ENCODE data around the gene RFX8.
"Not testable (repeated sequence)": the region's sequence is repeated elsewhere in the genome, so short reads cannot be mapped to it uniquely, and the experiment has no call there.

The RFX8 gene

DNA sequence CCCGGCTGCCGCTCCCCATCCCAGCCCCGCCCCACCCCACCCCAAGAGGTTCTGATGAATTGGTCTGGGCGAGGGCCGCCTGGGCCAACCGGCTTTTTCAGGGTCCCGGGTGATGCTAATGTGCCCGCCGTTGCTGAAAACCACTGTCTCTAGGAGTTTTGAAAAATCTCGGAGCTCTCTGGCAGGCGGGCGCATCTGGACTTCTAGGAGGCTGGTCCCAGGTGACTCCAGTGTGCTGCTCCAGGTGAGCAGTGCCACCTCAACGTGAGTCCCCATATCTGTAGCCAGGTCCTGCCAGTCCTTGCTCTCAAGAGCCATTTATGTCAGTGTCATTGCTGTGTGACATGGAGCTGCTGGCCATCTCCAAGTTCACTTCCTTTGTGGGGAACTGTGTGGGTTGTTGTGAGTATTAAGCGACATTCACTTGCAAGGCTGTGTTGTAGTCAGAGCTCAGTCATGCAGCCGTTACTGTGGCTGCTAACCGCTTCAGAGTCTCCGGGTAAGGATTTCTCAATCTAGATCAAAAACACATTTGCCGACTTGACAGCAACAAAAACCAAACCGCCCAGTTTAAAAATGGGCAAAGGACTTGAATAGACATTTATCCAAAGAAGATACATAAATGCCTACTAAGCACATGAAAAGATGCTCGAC, at the start of gene RFX8:
RFX8 (minus strand) TSS at position 382 of the 654 bp plus-strand sequence. CDS start 8,264 bp downstream, outside the sequence.
- peak in 2 of 51 donors; percentile 30 to 34 for DNase-seq

DNA sequence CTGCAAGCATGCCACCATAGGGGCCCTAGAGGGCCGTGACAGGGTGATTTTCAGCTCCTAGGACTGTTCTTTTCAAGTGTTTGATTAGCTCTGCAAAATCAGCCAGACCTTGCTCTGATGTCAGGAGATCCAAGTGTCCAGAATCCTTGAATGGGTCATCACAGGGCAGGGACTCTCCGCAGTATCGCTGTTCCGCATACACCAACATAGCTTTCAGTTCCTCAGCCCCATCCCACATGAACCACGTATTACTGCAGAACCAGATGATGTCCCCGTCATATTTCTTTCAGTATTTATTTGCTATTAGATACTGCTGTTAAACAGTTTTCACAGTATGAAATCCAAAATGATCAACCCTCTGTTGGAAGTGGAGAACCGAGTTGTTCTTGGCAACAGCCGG, 46.6 kb upstream of the RFX8 start:
- DNase-seq: no peak

DNA sequence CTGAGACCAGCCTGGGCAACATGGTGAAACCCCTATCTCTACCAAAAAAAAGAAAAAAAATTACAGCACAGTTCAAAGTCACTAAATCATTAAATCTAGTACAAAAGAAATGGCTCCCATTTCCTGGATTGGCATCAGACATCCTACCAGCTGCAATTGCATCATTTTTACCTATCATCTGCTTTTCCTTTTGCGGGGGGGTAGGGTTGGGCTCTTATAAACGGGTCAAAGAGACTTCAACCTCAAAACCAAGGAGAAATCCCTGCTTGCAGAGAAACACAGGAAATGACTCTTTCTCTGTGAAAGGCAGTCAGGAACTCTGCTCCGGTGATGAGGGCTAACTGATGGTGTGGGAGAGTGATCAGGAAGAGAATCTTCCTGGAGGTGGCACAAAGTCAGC, 45.3 kb upstream of the RFX8 start:
- DNase-seq: no peak

DNA sequence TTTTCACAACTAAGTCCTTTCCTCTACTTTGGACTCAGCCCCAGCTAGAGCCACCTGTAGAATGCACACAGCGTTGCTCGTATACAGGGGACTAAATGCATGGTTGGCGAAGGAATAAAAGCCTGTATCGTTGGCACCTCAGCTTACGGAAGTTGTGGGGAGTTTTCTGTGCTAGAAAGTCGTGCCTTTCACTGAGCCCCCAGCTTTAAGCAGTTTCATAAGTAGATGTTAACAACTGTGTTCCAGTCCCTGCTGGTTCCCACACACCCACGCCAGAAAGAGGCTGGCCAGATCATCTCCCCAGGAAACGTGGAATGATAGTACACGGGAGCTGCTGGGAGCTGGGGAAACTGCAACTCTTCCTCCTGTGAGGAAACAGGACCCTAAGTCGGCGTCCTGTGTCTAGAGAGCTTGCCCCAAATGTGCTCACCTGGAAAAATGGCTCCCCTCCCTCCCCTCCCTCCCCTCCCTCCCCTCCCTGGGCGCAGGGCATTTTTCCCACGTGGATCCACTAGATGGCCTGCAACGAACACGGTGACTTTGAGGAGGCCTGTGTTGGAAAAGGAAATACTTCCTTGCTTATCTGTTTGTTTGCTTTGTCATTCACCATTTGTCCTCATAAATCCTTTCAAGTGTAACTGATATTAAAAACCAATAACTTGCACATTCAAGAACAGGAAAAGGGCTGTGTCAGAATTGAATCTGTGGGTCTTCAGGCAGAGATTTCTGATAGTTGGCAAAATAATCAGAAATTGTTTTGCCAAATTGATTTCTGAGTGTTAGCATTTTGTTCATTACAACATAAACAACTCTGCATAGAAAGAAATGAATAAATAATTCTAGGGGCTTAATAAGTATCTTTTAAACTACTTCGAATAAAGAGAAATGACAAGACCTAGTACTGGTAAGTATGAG, 43.9 kb upstream of the RFX8 start:
- peak in 41 of 51 donors; percentile 3 to 72 (median 26) for DNase-seq

DNA sequence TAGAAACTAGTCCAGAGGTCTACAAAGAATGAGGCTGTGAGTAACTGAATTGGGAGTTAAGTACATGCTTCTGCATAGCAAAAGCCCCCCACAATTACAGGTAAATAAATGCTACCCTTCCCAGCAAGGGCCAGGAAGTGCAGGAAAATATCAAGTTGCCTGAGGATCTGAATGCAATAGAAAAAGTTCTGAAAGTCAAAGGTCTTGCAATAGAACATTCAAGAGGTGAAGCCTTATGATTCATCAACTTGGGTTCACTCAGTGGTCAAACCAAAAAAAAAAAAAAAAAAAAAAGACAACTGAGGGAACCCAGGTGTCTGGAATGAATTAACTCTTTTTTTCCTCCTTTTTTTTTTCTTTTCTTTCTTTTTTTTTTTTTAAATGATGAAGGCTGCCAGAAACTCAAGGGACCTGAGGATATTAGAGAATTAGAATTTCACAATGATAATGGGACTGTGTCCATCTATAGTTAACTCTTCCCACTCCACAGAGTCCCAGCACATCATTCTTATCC, 42.9 kb upstream of the RFX8 start:
- DNase-seq: no peak

DNA sequence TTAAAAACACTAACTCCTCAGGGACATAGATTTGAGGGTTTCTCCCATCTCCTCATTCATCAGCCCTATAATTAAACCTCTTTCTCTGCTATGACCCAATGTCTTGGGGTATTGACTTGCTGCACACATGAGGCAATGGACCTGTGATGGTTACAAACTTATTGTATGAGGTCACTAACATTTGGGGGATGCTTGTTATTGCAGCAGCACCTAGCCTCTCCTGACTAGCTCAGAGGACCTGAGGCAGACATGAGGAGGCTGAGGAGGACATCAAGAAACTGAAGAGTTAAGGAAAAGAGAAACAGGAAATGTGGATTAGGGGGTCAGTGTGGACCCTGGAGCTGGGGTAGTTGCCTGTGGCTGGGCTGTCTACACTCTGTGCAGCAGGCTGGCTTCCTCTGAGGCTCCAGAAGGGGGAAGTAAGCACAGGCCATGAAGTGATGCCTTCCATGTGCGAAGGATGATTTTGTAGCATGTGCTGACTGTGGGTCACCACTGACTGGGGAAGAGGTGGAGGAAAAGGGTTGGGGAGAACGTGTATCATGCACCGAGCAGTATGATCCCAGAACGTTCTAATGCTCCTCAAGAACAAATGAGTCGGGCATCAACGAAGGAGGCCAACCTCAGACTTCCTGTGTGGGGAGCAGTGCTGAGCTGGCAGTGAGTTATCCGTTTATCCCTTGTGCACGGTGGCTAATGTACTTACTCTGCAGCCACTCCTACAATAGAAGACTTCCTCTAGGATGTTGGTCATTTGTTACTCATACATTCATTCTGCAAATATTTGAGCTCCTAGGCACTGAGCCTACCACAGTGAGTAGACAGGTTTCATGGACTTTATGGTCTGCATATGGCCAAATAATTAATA, 42.1 kb upstream of the RFX8 start:
- peak in 1 of 51 donors; percentile 27 for DNase-seq

DNA sequence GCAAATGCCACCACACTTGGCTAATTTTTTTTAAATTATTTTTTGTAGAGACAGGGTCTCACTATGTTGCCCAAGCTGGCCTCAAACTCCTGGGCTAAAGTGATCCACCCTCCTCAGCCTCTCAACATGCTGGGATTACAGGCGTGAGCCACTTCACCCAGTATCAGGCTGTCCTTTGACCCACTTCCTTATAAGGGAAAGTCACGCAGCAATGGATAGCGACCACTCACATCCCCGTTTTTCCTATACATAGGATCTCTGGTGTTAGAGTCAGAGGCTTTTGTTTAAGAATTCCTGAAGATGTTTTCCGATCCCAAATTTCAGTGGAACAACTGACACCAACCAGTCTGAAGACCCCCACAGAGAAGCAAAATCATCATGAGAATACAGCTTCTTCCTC, 41.4 kb upstream of the RFX8 start:
- no peak for DNase-seq

DNA sequence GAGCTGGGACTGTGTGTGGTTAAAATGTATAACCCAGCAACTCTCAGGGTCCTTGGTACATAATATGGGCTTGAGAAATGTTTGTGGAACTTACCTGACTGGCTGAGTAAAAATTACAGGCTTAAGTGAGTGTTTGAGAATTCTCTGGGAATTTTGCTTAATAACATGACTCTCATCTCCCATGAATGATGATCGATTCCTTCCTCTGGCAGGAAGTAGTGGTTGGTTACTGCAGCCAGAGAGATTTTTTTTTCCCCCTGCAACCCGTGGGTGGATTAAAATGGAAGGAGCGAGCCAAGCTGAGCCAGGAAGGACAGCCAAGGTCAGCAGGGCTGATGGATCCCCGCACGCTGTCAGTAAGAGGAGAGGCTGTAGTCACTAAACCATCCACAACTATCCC, 40.6 kb upstream of the RFX8 start:
- DNase-seq: no peak

DNA sequence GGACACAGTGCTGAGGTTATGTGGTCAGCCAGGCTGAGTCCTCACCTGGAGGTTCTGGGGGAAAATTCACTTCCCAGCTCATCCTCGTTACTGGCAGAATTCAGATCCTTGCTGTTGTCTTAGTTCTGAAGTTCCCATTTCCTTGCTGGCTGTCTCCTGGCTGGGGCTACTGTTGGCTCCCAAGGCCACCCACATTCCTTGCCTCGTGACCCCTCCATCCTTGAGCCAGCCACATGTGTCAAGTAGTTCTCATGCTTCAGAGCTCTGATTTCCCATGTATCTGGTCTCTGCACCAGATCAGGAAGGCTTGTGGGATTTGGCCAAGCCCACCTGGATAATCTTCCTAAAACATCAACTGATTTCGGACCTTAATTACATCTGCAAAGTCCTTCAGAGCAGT, 38.1 kb upstream of the RFX8 start:
- DNase-seq: no peak

DNA sequence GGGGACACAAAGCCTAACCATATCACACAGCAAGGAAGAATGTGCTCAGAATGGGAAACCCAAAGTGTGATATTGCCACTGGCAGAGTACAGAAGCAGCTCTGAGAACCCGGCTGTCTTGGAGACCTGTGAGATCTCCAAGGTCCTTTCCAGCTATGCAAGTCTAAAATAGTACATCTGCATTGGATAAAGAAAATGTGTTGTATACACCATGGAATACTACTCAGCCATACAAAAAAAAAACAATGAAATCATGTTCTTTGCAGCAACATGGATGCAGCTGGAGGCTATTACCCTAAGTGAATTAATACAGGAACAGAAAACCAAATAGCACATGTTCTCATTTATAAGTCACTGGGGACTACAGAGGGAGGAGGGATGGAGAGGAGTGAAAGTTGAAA, 36.5 kb upstream of the RFX8 start:
- DNase-seq: no peak

DNA sequence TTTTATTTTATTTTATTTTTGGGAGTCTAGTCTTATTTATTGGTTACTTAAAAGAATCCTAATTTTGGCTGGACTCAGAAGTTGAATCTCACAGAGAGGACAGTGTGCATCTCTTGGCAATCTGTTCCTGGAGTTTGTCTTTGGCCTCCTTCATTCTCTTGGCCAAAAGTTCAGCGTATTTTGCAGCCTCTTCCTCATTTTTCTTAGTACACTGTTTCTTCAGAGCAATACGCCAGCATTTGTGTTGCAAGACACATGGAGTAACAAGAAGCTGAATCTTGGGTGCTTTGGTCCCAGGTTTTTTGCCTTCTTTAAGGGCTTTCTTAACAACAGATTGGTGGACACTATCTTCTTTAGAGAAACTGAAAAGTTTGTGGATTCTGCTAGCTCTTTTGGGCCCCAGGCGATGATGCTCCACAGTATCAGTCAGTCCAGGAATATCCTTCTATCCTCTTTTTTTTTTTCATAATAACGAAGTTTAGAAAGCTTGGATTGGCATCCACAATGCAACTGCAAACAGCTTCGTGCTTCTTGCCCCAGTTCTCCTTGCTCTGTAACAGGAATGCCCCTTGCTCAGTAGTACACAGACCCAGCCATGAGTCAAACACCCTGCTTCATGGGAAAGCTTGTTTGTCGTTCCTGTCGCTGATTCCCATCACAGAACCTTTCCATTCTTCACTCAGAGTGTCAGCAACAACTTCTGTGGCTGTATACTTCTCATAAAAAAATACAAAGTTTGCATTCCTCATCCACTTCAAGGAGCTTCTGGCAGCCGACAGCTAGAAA, 34.8 kb upstream of the RFX8 start:
- no peak for DNase-seq

DNA sequence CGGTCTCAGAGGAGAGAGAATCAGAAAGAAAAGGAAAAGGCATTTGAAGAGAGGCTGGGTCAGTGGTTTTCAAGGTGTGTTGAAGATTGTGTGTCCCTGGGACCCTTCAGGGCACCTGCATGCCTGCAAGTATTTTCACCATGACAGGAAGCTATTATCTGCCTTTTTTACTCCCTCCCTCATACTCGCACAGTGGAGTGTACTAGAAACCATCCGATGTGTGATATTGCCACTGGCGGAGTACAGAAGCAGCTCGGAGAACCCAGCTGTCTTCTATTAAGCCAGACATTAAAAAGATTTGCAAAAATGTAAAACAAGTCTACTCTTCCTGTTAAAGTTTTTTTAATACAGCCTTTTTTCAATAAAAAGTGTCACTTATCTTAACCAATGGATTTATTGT, 33.7 kb upstream of the RFX8 start:
- DNase-seq: no peak

DNA sequence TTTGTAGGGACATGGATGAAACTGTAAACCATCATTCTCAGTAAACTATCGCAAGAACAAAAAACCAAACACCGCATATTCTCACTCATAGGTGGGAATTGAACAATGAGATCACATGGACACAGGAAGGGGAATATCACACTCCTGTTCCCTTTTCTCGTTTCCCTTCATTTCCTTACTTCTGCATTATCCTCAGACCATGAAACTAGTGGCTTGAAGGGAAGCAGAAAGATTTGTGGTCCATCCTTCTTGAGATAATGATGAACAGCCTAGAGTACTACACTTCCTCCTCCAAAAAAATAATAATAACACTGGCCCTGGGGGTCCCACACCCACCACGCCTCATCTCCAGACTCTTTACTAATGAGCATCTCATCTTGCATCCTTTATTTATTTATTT, 30.4 kb upstream of the RFX8 start:
- DNase-seq: not testable (repeated sequence)

DNA sequence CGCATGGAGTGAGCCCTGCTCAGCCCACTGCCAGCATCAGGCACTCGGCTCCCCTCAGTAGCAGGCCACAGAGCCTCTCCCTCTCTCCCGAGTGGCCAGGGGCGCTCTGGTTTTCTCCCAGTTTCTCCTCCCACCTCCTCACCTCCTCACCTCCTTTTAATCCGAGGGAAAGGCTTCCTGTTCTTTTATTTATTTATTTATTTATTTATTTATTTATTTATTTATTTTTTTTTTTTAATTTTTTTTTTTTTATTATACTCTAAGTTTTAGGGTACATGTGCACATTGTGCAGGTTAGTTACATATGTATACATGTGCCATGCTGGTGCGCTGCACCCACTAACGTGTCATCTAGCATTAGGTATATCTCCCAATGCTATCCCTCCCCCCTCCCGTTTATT, 29.8 kb upstream of the RFX8 start:
- not testable (repeated sequence) for DNase-seq

DNA sequence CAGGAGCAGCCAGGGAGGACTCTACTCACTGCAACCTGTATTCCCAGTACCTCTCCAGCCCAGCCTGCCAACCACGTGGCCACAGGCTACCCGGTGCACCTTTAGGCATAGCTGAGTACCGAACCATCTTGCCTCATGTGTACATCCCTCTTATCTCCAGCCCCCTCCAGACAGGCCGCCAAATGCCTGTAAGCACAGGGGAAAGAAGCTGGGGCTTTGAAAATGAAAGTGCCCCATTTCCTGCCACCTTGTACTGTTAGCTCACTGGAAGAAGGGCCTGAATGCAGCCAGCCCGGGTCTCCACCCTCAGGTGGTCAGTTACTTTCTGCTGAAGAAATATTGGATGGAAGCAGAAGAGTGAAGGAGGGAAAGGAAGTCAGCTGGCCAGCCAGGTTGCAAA, 27.2 kb upstream of the RFX8 start:
- no peak for DNase-seq

DNA sequence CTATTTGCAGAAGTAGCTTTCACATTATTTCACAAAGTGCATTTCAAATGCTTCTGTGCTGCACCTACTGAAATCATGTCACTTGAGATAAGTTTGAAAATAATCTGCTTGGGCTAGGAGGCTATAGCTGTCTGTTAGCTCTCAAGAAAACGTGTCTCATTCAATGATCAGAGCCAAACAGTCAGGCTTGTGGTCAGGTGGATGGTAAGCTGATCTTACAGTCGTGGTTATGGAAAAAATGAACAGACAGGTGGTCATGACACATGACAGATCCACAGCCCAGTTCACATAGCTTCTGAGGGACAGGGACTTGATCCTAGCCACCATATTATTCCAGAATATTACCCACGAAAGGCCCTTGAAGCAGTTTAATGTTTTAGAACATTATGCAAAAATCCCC, 26.5 kb upstream of the RFX8 start:
- no peak for DNase-seq

DNA sequence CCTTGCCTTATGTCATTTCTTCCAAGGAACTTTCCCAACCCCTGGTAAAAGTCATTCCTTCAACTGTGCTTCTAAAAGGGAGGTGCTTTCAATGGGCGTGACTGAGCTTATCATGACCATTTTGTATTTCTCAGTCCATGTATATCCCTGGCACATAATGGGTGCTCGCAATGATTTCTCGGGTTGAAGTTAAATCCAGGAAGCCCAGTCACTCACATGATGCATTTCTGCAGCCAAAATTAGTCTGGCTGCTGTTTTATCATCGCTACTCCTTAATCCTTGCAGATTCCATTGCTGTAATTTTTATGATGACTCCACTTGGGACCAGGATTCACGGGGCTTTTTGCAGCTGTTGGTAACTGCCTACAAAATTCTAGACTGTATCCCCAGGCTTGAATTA, 25.9 kb upstream of the RFX8 start:
- DNase-seq: no peak

DNA sequence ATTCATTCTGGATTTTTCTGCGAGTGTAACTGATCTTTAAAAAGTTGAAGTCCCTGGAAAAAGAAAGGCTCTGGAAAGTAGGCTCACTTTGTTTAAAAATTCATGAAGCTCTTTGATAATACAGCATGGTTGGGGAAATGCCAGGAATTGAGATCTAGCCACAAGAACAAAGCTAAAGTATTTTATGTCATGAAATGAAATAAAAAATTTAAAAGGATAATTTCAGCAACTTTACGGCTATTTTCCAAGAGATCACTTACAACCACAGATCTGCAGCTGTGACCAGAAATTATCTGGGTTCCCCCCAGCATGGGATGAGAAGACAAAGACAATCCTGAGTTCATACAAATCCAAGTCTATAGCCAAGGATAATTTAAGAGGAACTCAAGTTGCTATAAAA, 25.3 kb upstream of the RFX8 start:
- DNase-seq: no peak

DNA sequence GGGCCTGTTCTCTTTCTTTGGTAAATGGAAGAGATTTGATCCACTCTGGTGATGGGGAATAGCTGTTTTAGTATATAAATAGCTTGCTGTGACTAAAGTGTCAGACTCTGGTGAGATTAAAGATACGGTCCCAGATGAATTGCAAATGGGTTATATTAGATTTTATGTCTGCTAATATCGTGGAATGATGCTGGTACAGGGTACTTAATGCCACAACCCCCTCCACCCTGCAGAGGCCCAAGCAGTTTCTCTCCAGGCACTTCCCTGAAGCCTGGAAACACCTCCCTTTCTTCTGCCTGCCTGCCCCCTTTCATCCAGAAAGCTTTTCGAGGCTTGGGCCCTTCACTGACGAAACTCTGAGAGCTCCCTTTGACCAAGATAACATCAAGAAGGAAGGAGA, 21.4 kb upstream of the RFX8 start:
- DNase-seq: no peak

DNA sequence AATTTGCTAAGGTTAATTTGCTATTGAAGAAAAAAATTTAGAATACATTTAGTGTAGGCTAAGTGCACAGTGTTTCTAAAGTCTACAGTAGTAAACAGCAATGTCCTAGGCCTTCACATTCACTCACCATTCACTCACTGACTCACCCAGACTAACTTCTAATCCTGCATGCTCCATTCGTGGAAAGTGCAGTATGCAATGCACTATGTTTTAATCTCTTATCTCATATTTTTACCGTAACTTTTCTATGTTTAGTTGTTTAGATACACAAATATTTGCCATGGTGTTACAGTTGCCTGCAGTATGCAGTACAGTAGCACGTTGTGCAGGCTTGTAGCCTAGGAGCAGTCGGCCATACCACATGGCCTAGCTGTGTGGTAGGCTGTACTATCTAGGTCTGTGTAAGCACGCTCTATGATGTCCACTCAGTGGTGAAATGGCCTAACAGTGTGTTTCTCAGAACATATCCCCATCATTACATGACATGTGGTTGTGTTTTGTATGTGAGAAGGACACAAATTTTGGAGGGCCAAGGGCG, 18.1 kb upstream of the RFX8 start:
- DNase-seq: no peak

DNA sequence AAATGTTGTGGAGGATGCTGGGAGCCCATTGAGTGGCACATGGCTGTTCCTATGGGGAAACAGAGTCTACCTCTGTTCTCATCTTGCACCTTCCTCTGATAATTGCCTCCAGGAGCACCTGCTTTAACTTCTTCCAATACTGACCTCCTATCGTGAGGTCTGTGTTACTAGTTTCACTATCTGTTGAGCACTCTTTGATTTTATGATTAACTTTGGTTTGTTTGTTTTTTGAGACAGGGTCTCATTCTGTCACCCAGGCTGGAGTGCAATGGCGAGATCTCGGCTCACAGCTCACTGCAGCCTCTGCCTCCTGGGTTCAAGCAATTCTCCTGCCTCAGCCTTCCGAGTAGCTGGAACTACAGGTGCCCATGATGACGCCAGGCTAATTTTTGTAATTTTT, 12.1 kb upstream of the RFX8 start:
- DNase-seq: no peak
